Embryonic facial prominence (tissue), 1 donor: Measurements from ENCODE around the gene HRH2.
"Not testable (repeated sequence)": the region's sequence is repeated elsewhere in the genome, so short reads cannot be mapped to it uniquely, and the experiment has no call there.

Source experiments
- DNase-seq: peaks from one replicate; pipeline ENCODE4 v3.0.0-alpha.2; 2016; ENCODE audit errors: extremely low spot score

Gene HRH2

DNA sequence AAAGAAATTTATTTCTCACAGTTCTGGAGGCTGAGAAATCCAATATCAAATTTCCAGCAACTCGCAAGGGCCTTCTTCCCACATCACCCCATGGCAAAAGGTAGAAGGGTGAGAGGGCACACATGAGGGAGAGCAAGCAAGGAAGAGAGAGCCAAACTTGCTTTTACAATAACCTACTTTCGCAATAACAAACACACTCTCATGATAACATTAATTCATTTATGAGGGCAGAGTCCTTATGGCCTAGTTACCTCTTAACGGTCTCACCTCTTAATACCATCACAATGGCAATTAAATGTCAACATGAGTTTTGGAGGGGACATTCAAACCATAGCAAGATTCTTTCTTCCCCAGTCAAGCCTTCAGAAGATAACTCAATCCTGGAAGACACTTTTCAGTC, 11.6 kb upstream of the HRH2 start:
- DNase-seq: no peak

DNA sequence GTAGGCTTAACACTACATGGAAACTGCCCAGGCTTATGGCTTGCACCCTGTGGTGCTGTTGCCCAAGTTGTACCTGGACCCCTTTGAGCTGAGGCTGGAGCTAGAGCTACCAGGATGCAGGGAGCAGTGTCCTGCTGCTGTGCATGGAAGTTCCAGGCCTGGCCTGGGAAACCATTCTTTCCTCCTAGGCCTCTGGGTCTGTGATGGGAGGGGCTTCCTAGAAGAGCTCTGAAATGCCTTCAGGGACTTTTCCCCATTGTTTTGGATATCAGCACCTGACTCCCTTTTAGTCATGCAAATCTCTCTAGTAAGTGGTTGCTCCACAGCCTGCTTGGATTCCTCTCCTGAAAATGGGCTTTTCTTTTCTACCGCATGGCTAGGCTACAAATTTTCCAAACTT, 7.9 kb upstream of the HRH2 start:
- DNase-seq: no peak

DNA sequence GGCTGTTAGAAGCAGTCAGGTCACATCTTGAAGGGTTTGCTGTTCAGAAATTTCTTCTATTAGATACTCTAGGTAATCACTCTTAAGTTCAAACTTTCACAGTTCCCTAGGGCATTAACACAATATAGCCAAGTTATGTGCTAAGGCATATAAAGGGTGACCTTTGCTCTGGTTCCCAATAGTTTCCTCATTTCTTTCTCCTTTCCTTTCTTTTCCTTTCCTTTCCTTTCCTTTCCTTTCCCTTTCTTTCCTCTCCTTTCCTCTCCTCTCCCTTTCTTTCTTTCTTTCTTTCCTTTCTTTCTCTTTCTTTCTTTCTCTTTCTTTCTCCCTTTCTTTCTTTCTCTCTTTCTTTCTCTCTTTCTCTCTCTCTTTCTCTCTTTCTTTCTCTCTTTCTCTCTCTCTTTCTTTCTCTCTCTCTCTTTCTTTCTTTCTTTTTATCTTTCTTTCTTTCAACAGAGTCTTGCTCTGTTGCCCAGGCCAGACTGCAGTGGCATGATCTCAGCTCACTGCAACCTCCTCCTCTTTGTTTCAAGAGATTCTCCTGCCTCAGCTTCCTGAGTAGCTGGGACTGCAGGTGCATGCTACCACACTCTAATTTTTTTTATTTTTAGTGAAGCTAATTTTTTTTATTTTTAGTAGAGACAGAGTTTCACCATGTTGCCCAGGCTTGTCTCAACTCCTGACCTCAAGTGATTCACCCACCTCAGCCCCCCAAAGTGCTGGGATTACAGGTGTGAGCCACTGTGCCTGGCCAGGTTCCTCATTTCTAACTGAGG, 7.3 kb upstream of the HRH2 start:
- DNase-seq: not testable (repeated sequence)

DNA sequence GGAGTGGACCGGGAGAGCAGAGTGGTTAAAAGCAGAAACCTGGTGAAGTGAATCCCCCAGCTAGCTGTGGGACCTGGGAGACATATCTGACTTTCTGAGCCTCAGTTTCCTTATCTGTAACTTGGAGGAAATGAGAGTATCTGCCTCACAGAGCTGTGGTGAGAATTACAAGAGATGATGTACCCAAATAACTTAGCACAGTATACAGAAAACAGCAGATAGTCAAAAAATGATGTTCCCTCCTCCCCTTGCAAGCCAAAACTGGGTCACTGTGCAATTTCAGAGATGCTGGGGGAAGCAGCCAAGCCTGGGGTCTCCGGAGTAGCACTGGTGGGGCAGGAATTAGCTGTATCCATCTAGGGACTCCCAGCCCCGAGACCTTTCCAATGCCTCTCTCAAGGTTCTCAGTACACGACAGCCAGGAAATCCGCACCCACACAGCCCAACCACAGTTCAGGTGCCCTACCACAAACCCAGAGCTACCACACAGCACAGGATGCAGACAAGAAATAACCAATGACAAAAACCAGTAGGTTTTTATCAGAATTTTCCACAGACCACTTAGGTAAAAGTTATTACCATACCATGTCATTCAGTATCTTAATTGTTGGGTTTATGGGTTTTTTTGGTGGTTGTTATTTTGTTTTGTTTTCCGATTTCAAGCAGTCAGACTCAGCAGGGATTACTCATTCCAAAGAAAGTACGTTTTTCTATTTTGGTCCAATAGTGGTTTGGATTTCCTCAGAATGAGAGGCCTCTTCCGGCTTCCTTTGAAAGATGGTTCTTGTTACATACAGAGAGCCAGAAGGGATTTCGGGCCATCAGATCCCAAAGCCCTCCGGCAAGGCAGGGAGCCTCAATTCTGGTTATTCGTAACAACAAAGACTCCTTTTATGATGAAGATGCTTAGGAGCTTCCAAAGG, 4.9 kb upstream of the HRH2 start:
- peak; percentile 8 for DNase-seq

DNA sequence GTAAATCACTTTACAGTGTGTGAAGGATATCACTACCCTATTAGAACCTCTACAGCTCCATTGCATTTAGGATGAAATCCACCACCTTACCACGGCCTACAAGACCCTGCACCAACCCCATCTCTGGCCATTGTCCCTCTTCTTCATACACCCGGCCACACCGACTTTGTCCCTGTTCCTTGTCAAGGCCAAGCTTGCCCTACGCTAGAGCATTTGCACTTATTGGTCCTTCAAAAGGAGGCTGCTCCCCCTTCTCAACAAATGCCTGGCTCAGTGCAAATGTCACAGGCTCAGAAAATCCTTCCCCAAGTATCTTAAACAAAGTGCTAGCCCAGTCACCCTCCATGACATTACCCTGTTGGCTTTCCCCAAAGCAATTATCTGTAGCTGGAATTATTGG, 4.1 kb upstream of the HRH2 start:
- DNase-seq: no peak

DNA sequence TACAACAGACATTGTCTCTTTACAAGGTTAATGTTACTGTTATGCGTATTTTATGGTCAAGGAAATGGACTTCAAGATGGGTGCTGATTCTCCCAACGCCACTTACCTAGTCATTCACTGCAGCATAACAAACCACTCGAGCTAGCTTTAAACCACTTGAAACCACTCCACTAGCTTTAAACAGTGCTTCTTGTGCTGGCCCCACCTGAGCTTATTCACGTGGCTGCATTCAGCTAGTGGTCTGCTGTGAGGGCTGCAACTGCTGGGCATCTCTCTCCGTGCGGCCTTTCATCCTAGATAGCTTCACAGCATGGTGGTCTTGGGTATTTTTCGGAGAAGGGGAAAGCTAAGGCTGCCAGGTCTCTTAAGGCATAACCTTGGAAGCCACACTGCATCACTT, 3.5 kb upstream of the HRH2 start:
- no peak for DNase-seq

DNA sequence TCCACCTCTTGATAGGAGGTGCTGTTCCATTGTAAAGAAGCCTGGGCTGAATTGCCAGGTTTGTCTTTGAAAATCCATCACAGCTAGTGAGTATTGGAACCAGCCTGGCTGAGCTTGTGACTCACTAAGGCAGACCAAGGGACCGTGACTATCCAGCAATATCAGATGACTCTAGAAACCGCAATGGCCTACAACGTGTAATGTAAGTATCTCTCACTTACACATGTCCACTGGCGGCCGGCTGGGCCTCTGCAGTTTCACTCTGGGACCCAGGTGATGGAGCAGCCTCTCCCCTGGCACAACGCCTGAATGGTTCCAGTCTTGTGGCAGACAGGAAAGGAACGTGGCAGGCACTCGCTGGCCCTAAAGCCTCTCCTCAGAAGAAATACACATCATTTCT, 3.1 kb upstream of the HRH2 start:
- DNase-seq: no peak

DNA sequence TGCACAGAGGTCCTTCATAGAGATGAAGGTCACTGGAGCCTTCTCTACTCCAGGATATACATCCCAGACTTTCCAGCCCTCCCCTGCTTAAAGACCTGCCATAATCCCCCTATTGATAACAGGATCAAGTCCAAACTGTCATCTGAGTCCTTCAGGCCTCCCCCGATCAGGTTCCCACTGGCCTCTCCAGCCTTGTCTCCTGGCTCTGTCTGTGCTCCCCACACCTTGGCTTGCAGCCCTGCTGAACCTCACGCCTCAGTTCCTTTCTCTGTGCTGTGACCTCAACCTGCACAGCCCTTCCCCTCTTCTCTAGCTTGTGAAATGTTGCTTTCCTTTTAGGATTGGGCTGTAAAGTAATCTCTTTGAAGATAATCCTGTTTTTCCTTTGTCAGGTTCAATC, 2.5 kb upstream of the HRH2 start:
- DNase-seq: no peak

DNA sequence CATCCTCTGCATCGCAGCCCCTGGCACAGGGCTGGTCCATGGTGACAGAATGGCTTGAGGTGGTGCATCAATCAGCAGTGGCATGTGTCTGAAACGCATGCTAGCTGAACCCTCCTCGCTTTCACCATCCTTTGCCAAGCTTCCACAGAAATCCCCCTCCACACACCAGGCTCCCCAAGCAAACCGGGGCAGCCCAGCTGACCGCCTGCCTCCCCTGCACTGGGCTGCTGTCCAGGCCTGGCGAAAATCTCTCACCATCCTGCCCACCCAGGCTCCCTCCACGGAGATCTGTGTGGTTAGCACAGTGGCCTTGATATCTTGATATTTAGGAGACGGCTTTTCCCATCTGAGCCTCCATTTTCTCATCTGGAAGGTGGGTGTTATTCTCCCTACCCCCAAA, 905 bp upstream of the HRH2 start:
- no peak for DNase-seq

DNA sequence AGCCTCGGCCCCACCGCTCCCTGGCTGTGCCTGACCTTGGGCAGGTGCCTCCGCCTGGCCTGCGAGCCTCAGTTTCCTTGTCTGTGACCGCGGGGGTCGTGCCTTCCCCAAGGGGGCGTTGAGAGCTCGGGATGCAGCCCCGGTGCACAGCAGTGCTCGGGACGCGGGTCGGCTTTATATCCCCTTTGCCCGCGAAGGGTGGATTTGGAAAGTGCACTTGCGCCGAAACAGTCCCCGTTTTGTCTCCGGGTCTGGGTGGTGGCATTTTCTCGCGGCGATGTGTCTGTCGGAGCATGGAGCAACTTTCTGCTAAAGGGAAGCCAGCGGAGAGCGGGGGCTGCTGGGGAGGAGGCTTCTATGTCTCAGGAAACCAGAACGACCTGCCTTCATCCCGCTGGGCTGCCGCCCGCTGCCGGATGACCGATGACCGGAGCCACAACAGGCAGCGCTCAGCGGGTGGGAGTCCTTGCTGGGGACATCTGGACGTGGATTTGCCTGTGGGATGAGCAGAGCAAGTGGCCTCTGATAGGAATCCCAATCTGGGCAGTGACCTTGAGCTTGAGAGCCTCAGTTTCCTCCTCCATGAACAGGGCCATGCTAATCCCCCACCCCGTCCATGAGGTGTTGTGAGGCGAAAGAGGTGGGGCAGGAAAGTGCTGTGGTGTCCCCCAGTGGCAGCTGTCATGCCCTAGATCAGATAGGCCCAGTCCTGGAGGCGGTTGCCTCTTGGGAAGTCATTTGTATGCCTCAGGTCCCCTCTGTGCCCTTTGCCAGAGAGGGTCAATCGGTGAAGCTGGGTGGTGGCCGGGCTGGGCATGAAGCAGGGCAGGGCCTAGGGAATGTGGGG, 651 bp downstream of the HRH2 start:
- DNase-seq: no peak

DNA sequence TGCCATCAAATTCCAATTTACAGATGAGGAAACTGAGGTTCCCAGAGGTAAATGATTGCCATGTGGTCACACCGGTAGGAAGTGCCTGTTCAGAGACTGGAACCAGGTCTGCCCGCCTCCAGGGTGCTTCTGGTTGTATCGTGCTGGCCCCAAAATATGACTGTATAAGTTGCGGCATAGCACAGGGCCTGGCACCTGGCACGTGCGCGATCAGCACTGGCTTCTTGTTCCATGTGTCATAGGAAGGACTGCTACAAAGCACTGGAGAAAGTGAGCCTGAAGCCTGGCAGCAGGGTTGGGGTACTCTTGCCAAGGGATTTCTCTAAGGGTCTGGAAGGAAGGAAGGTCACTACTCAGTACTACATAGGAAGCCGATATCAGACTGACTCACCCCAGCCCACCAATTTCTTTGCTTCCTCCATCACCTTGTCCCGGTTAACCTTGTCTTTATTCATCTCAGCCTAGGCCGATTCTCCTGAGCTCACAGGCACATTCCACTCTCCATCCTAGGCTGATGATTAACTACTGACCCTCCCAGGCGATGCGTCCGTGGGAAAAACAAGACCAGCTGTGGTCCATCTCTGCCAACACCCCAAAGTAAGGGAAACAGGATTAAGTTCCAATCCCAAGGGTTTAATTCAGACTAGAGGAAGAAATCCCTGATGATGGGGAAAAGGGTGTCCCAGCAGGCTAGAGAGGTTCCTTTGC, 1.8 kb downstream of the HRH2 start:
- DNase-seq: no peak

DNA sequence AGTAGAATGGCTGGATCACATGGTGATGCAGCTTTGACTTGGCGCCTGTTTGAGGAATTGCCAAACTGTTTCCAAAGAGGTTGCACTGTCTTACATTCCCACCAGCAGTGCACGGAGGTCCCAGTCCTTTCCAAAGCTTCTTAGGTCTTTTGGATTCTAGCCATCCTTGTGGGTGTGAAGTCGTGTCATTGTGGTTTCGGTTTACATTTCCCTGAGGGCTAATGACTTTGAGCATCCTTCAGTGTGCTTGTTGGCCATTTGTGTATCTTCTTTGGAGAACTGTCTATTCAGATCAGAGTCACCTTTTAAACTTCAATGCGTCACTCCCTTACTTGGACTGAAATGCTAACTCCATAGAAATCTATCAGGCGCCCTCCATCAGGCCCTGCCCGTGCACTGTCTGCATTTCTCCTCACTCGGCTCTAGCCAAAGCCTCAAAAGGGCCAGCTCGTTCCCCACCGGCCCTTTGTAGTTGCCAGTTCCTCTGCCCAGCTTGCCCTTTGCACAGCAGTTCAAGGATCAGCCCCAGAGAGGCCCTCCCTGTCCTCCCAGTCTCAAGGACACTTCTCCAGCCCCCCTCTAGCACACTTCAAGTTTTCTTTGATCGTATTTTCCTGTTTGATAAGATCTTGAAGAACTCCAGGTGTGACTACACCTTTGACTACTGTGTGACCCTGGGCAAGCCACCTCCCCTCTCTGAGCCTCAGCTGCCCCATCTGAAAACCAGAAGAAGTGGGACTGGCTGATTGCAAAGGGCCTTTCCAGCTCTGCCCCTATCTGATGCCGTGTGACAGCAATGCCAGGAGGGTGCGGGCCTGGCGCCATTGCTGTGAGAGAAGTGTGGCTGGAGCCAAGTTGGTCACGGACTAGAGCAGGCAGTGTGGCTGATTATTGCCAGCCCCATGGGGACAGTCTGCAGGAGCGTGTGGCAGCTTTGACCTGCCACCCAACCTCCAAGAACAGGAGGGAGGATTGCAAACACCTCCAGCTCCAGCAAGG, 5.6 kb downstream of the HRH2 start:
- DNase-seq: no peak

DNA sequence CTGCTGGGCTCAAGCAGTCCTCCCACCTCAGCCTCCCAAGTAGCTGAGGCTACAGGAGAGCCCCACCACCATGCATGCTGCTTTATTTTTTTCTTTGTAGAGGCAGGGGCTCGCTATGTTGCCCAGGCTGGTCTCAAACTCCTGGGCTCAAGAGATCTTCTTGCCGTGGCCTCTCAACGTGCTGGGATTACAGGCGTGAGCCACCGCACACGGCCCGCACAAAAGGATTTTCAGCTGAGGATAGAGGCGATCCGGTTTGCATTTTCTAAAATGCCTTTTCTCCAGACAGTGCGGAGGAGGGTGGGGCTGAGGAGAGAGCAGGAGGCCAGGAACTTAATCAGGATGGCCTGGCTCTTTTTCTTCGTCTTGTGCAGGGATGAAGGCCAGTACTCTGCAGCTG, 6.9 kb downstream of the HRH2 start:
- no peak for DNase-seq

DNA sequence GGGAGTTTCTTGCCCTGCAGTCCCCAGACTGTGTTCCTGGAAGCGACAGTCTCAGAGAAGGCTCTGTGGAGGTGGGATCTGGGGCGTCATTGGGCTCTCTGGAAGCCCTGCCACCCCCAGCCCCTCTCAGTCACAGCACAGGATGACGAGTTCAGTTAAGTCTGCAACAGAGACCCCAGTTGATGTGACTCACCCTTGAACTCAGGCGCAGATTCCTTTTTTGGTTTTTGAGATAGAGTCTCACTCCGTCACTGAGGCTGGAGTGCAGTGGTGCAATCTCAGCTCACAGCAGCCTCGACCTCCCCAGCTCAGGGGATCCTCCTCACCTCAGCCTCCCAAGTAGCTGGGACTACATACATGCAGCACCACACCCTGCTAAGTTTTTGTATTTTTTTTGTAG, 8.3 kb downstream of the HRH2 start:
- no peak for DNase-seq

DNA sequence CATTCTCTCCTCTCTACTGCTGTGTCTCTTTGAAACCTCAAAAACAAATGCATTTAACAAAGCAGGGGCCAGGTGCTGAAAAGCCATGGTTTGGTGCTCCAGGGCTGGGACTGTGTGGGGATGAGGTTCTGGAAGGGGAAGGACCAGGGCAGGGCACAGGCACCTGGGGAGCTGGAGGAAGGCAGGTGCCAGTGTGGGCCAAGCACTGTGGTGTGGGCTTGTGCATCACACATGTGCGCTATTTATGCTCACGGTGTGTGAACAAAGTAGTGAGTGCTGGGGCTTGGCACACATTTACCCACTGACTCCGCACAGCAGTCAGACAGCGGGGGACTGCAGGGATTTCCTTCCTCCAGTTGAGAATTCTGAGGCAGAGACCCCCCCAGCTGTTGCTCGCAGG, 10.1 kb downstream of the HRH2 start:
- DNase-seq: no peak

DNA sequence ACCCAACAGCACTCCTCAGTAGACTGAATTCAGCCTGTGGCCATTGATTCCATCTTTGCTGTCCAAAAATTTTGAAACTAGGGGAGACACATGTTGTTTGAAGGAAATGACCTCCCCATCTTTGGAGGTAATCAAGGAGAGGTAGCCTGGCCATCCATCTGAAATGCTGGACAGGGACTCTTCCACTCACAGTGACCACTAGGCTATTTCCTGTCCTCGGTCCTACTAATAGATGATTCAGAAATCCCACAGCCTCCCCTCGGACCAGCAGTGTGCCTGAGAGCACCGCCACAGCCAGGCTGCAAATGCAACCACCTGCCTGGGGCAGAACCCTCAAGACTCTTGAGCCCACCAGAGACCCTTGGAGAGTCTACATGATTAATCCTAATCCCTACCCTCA, 12.5 kb downstream of the HRH2 start:
- no peak for DNase-seq

DNA sequence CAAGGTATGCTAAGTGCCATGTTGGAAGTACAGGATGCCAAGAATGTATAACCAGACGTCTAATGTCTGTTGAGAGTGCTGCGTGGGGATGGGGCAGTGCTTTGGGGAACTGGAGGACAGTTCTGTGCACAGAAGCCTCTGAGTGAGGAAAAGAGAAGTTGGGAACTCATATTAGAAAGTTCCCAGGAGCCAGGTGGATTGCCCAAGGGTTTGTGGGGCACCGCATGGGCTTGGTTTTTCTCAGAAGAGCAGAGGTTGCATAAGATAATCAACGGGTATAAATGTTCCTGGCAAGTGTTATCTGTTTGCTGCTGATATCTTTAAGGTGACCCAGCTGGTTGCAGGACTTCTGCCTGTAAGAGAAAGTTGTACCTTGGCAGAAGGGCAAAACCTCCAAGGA, 13.1 kb downstream of the HRH2 start:
- no peak for DNase-seq

DNA sequence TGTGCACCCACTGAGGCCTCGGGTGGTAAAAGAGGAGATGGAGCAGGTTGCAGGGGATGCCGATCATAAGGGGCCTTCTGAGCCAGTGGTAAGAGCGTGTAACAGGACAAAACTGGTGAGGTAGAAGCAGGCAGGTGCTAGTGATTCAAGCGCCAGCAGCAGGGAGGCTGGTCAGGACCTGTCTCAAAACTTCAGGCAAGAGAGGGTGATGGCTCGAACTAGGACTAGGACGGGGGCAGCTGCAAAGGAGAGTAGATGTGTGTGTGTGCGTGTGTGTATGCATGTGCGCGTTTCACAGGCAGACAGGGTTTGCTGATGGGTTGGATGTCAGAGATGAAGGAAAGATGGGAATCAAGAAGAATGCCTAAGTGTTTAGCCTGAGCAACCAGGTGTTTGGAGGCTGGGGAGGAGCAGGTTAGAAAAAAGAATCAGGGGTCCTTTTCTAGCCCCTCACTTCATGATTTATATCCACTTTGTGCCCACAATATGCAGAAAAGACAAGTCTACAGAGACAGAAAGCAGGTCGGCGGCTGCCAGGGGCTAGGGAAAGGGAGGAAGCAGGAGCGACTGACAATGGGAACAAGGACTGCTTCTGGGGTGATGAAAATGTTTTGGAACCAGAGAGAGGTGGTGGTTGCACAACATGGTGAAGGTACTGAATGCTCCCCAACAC, 15.2 kb downstream of the HRH2 start:
- no peak for DNase-seq

DNA sequence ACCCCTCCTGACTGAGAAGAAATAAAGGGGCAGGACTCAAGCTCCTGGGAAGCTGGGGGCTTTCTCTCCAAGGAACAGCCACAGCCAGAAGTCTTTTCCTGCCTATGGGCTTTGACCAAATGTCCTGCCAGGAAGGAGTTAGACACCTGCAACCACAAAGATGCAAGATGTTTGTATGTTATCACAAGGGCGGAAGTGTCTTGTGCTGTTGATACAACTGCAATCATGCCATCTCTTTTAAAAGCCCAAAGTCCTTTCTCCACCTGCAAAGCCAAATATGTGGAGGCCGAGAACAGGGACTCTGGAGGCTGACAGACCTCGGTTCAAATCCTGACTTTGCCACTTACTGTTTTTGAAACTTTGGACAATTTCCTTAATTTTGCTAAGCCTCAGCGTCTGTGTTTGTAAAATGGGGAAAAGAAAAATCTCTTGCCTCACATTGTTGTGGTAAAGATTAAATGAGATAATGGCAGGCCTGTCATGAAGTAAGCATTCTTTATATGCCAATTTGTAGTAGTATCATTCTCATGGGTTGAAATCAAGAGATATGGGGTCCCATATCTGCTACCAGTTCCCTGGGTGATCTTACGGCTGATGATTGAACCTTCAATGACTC, 17.0 kb downstream of the HRH2 start:
- no peak for DNase-seq
